Measurements from ENCODE around the gene ABR.
"Not testable (repeated sequence)": the region's sequence is repeated elsewhere in the genome, so short reads cannot be mapped to it uniquely, and the experiment has no call there.

The ABR gene

GRCh38 chr17:973053-973452 lies 206.7 kb downstream of the ABR start:
- Histone ChIP-seq H3K4me2 (ENCODE audit: low read depth, low read length, poor library complexity, severe bottlenecking) (no peak overlapping the region), H3K9me2 (replicated peaks; ENCODE audit: low read depth, low read length) (no peaks in the 10 kb centered on the region), H3K4me3 (ENCODE audit: low read length, poor library complexity, severe bottlenecking) (no peak overlapping the region), H3K27me3 (ENCODE audit: insufficient read depth, low read length, poor library complexity, severe bottlenecking) (no peaks in the 10 kb centered on the region), H3K36me3 (ENCODE audit: insufficient read depth, low read length) (no peaks in the 10 kb centered on the region), H4K20me1 (ENCODE audit: insufficient read depth, low read length, poor library complexity, severe bottlenecking) (no peaks in the 10 kb centered on the region), H3K9ac (ENCODE audit: low read depth, low read length, poor library complexity, severe bottlenecking) (no peak overlapping the region), H3F3A (ENCODE audit: low read depth) (no peaks in the 10 kb centered on the region), H3K9me3 (ENCODE audit: insufficient read depth, low read depth, low read length) (no peaks in the 10 kb centered on the region), H3K79me2 (ENCODE audit: insufficient read depth, low read length) (no peaks in the 10 kb centered on the region), H3K4me1 (ENCODE audit: insufficient read depth, low read length, poor library complexity, severe bottlenecking) (peaks cover 8% of the 10 kb centered on the region), H2AFZ (ENCODE audit: low read length) (no peak overlapping the region)
- TF ChIP-seq EZH2phosphoT487 (IDR thresholded peaks at IDR 0.05; ENCODE audit: borderline replicate concordance): no peak
- TF ChIP-seq, protein P1, sequence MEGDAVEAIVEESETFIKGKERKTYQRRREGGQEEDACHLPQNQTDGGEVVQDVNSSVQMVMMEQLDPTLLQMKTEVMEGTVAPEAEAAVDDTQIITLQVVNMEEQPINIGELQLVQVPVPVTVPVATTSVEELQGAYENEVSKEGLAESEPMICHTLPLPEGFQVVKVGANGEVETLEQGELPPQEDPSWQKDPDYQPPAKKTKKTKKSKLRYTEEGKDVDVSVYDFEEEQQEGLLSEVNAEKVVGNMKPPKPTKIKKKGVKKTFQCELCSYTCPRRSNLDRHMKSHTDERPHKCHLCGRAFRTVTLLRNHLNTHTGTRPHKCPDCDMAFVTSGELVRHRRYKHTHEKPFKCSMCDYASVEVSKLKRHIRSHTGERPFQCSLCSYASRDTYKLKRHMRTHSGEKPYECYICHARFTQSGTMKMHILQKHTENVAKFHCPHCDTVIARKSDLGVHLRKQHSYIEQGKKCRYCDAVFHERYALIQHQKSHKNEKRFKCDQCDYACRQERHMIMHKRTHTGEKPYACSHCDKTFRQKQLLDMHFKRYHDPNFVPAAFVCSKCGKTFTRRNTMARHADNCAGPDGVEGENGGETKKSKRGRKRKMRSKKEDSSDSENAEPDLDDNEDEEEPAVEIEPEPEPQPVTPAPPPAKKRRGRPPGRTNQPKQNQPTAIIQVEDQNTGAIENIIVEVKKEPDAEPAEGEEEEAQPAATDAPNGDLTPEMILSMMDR (conservative IDR thresholded peaks at IDR 0.05; ENCODE audit: low read length): no peak

DNA sequence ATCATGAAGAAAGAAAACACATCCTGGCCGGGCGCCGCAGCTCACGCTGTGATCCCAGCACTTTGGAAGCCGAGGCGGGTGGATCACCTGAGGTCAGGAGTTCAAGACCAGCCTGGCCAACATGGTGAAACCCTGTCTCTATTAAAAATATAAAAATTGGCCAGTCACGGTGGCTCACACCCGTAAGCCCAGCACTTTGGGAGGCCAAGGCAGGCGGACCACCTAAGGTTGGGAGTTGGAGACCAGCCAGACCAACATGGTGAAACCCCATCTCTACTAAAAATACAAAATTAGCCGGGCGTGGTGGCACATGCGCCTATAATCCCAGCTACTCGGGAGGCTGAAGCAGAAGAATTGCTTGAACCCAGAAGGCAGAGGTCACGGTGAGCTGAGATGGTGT lies 207.9 kb downstream of the ABR start:
- H3K9me3 ChIP-seq (ENCODE audit: insufficient read depth, low read depth, low read length); H3K4me2 ChIP-seq (ENCODE audit: low read depth, low read length, poor library complexity, severe bottlenecking); H3K9ac ChIP-seq (ENCODE audit: low read depth, low read length, poor library complexity, severe bottlenecking); H3F3A ChIP-seq (ENCODE audit: low read depth); H2AFZ ChIP-seq (ENCODE audit: low read length); H3K27me3 ChIP-seq (ENCODE audit: insufficient read depth, low read length, poor library complexity, severe bottlenecking); H3K9me2 ChIP-seq (replicated peaks; ENCODE audit: low read depth, low read length); H3K36me3 ChIP-seq (ENCODE audit: insufficient read depth, low read length); H4K20me1 ChIP-seq (ENCODE audit: insufficient read depth, low read length, poor library complexity, severe bottlenecking); H3K4me3 ChIP-seq (ENCODE audit: low read length, poor library complexity, severe bottlenecking); H3K79me2 ChIP-seq (ENCODE audit: insufficient read depth, low read length); H3K4me1 ChIP-seq (ENCODE audit: insufficient read depth, low read length, poor library complexity, severe bottlenecking): not testable (repeated sequence)

DNA sequence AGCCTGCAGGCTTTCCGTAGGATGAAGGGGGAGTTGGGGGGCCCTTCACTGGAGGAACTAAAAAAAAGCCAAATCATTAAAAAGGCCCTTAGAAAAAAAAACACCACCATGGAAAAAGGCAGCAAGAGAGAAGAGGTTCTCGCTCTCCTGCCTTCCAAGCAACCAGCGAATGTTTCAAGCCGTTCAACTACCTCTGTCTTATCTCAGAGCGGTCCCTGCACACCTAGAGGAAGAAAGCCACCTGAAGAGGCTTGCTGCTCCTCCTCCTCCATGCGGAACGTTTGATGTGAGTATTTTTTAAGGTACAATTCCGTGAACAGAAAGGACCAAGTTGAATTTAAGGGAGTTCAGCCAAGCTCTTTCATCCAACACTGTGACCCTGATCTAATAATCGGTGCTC lies 209.4 kb downstream of the ABR start:
- H3K36me3 ChIP-seq (ENCODE audit: insufficient read depth, low read length): no peaks in the 10 kb centered on the region
- H3K4me1 ChIP-seq (ENCODE audit: insufficient read depth, low read length, poor library complexity, severe bottlenecking): peaks cover 2% of the 10 kb centered on the region
- no peaks in the 10 kb centered on the region for H3K79me2 ChIP-seq (ENCODE audit: insufficient read depth, low read length)
- TF ChIP-seq EZH2phosphoT487 (IDR thresholded peaks at IDR 0.05; ENCODE audit: borderline replicate concordance): no peak
- TF ChIP-seq, protein P1 (conservative IDR thresholded peaks at IDR 0.05; ENCODE audit: low read length): no peak
- H3K4me2 ChIP-seq (ENCODE audit: low read depth, low read length, poor library complexity, severe bottlenecking): no peak overlapping the region
- no peaks in the 10 kb centered on the region for H3F3A ChIP-seq (ENCODE audit: low read depth)
- no peaks in the 10 kb centered on the region for H3K9me3 ChIP-seq (ENCODE audit: insufficient read depth, low read depth, low read length)
- H4K20me1 ChIP-seq (ENCODE audit: insufficient read depth, low read length, poor library complexity, severe bottlenecking): no peaks in the 10 kb centered on the region
- no peak overlapping the region for H3K4me3 ChIP-seq (ENCODE audit: low read length, poor library complexity, severe bottlenecking)
- no peaks in the 10 kb centered on the region for H3K27me3 ChIP-seq (ENCODE audit: insufficient read depth, low read length, poor library complexity, severe bottlenecking)
- H3K9me2 ChIP-seq (replicated peaks; ENCODE audit: low read depth, low read length): no peaks in the 10 kb centered on the region
- H2AFZ ChIP-seq (ENCODE audit: low read length): no peak overlapping the region
- H3K9ac ChIP-seq (ENCODE audit: low read depth, low read length, poor library complexity, severe bottlenecking): no peak overlapping the region

- Histone ChIP-seq H3F3A (ENCODE audit: low read depth) (no peaks in the 10 kb centered on the region), H3K9me2 (replicated peaks; ENCODE audit: low read depth, low read length) (no peaks in the 10 kb centered on the region), H3K79me2 (ENCODE audit: insufficient read depth, low read length) (no peaks in the 10 kb centered on the region), H2AFZ (ENCODE audit: low read length) (no peak overlapping the region), H4K20me1 (ENCODE audit: insufficient read depth, low read length, poor library complexity, severe bottlenecking) (no peaks in the 10 kb centered on the region), H3K4me3 (ENCODE audit: low read length, poor library complexity, severe bottlenecking) (no peak overlapping the region), H3K27me3 (ENCODE audit: insufficient read depth, low read length, poor library complexity, severe bottlenecking) (no peaks in the 10 kb centered on the region), H3K36me3 (ENCODE audit: insufficient read depth, low read length) (no peaks in the 10 kb centered on the region), H3K4me1 (ENCODE audit: insufficient read depth, low read length, poor library complexity, severe bottlenecking) (no peaks in the 10 kb centered on the region), H3K9ac (ENCODE audit: low read depth, low read length, poor library complexity, severe bottlenecking) (no peak overlapping the region), H3K4me2 (ENCODE audit: low read depth, low read length, poor library complexity, severe bottlenecking) (no peak overlapping the region), H3K9me3 (ENCODE audit: insufficient read depth, low read depth, low read length) (no peaks in the 10 kb centered on the region)
- TF ChIP-seq EZH2phosphoT487 (IDR thresholded peaks at IDR 0.05; ENCODE audit: borderline replicate concordance): no peak
- TF ChIP-seq, protein P1 (conservative IDR thresholded peaks at IDR 0.05; ENCODE audit: low read length): no peak
Measured at GRCh38 chr17:969811-970355, 209.9 kb downstream of the ABR start.

Measured in Loucy (cell line).